Measurements from ENCODE around the gene NEBL.
"Not testable (repeated sequence)": the region's sequence is repeated elsewhere in the genome, so short reads cannot be mapped to it uniquely, and the experiment has no call there.

DNA sequence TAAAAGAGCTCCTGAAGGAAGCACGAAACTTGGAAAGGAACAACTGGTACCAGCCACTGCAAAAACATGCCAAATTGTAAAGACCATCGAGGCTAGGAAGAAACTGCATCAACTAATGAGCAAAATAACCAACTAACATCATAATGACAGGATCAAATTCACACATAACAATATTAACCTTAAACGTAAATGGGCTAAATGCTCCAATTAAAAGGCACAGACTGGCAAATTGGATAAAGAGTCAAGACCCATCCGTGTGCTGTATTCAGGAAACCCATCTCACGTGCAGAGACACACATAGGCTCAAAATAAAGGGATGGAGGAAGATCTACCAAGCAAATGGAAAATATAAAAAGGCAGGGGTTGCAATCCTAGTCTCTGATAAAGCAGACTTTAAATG, 42.3 kb upstream of the NEBL start:
- TF ChIP-seq, protein P1, sequence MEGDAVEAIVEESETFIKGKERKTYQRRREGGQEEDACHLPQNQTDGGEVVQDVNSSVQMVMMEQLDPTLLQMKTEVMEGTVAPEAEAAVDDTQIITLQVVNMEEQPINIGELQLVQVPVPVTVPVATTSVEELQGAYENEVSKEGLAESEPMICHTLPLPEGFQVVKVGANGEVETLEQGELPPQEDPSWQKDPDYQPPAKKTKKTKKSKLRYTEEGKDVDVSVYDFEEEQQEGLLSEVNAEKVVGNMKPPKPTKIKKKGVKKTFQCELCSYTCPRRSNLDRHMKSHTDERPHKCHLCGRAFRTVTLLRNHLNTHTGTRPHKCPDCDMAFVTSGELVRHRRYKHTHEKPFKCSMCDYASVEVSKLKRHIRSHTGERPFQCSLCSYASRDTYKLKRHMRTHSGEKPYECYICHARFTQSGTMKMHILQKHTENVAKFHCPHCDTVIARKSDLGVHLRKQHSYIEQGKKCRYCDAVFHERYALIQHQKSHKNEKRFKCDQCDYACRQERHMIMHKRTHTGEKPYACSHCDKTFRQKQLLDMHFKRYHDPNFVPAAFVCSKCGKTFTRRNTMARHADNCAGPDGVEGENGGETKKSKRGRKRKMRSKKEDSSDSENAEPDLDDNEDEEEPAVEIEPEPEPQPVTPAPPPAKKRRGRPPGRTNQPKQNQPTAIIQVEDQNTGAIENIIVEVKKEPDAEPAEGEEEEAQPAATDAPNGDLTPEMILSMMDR (IDR thresholded peaks at IDR 0.05), result not testable (repeated sequence)
- TF ChIP-seq ZFX (IDR thresholded peaks at IDR 0.05; ENCODE audit: borderline replicate concordance), result not testable (repeated sequence)
